WTC11 (cell line): ENCODE data around the gene WDR33. TPM values are rescaled to one million over a fixed set of nuclear protein-coding genes. Genes with fewer than 3 reads are reported as not detected.

Source experiments
- ATAC-seq: fragments of 200-7000 bp; cut with Tn5 transposase; 2 replicates; pipeline ENCODE4 v1.10.0; 2021; ENCODE audit warnings: mild to moderate bottlenecking, moderate library complexity
- CTCF ChIA-PET: fragments of 300-600 bp; sonication (Branson Sonifier 250); formaldehyde crosslinking; loops from one replicate; lab custom pipeline; 2021; ENCODE audit warnings: antibody characterized with exemption; lab: Charles Lee
- POLR2A ChIA-PET: fragments of 350-600 bp; sonication (Branson Sonifier 250); formaldehyde crosslinking; loops from one replicate; lab custom pipeline; 2021; ENCODE audit warnings: antibody characterized with exemption; lab: Charles Lee
- DNase-seq: peaks from one replicate; pipeline ENCODE4 v3.0.0; 2021; ENCODE audit warnings: low spot score
- H3K27ac Mint-ChIP-seq: 2 replicates; pipeline ENCODE4 v1.8.0; 2021; ENCODE audit warnings: mixed read lengths
- H3K27me3 Mint-ChIP-seq: 2 replicates; pipeline ENCODE4 v1.8.0; 2021; ENCODE audit warnings: low read depth, mild to moderate bottlenecking, moderate library complexity, mixed read lengths
- H3K36me3 Mint-ChIP-seq: 2 replicates; pipeline ENCODE4 v1.8.0; 2021; ENCODE audit warnings: mixed read lengths
- H3K4me1 Mint-ChIP-seq: 2 replicates; pipeline ENCODE4 v1.8.0; 2022; ENCODE audit warnings: mixed read lengths
- H3K4me3 Mint-ChIP-seq: 2 replicates; pipeline ENCODE4 v1.8.0; 2021; ENCODE audit warnings: mild to moderate bottlenecking, moderate library complexity, mixed read lengths
- H3K9me3 Mint-ChIP-seq: 2 replicates; pipeline ENCODE4 v1.8.0; 2021; ENCODE audit warnings: mixed read lengths
- ATF1 ChIP-seq: sonication (generic); formaldehyde crosslinking; IDR thresholded peaks from 2 replicates; pipeline ENCODE4 v1.8.1; 2023; ENCODE audit warnings: mild to moderate bottlenecking, moderate library complexity, missing genetic modification reagents
- CBFB ChIP-seq: sonication (generic); formaldehyde crosslinking; IDR thresholded peaks from 2 replicates; pipeline ENCODE4 v1.8.1; 2022; ENCODE audit warnings: mild to moderate bottlenecking, low read depth, missing genetic modification reagents
- CREM ChIP-seq: sonication (generic); formaldehyde crosslinking; IDR thresholded peaks from 2 replicates; pipeline ENCODE4 v1.8.1; 2022; ENCODE audit warnings: mild to moderate bottlenecking, missing genetic modification reagents, moderate library complexity
- FOXJ3 ChIP-seq: sonication (generic); formaldehyde crosslinking; IDR thresholded peaks from 2 replicates; pipeline ENCODE4 v1.9.0; 2021; ENCODE audit warnings: missing genetic modification reagents, mild to moderate bottlenecking, borderline replicate concordance
- GRHL2 ChIP-seq: fragments of 250-450 bp; sonication (Bioruptor Pico); IDR thresholded peaks from 2 replicates; pipeline ENCODE4 v1.8.0; 2022; ENCODE audit warnings: mild to moderate bottlenecking, moderate library complexity; ENCODE audit not compliant: insufficient replicate concordance, severe bottlenecking
- MXD4 ChIP-seq: fragments of 250-450 bp; sonication (Bioruptor Pico); IDR thresholded peaks from 2 replicates; pipeline ENCODE4 v1.8.0; 2021; ENCODE audit warnings: mild to moderate bottlenecking, moderate library complexity, borderline replicate concordance
- NR2C2 ChIP-seq: sonication (generic); formaldehyde crosslinking; IDR thresholded peaks from 2 replicates; pipeline ENCODE4 v1.8.0; 2022; ENCODE audit warnings: mild to moderate bottlenecking, missing genetic modification reagents
- OVOL2 ChIP-seq: fragments of 250-450 bp; sonication (Bioruptor Pico); IDR thresholded peaks from 2 replicates; pipeline ENCODE4 v1.9.0; 2021; ENCODE audit warnings: mild to moderate bottlenecking, borderline replicate concordance
- SOX15 ChIP-seq: fragments of 250-450 bp; sonication (Bioruptor Pico); IDR thresholded peaks from 2 replicates; pipeline ENCODE4 v1.9.0; 2021; ENCODE audit warnings: mild to moderate bottlenecking
- SP1 ChIP-seq: sonication (generic); formaldehyde crosslinking; conservative IDR thresholded peaks from 2 replicates; pipeline ENCODE4 v1.8.1; 2022; ENCODE audit warnings: missing genetic modification reagents
- TEAD1 ChIP-seq: sonication (generic); formaldehyde crosslinking; IDR thresholded peaks from 2 replicates; pipeline ENCODE4 v1.8.0; 2022; ENCODE audit warnings: mild to moderate bottlenecking, missing genetic modification reagents
- ZBTB21 ChIP-seq: sonication (generic); formaldehyde crosslinking; IDR thresholded peaks from 2 replicates; pipeline ENCODE4 v1.8.1; 2023; ENCODE audit warnings: mild to moderate bottlenecking, missing genetic modification reagents, borderline replicate concordance
- ZNF219 ChIP-seq: sonication (generic); formaldehyde crosslinking; IDR thresholded peaks from 2 replicates; pipeline ENCODE4 v1.8.0; 2023; ENCODE audit warnings: missing genetic modification reagents, mild to moderate bottlenecking, borderline replicate concordance
- ZNF263 ChIP-seq: sonication (generic); formaldehyde crosslinking; IDR thresholded peaks from 2 replicates; pipeline ENCODE4 v1.8.1; 2022; ENCODE audit warnings: low read depth, mild to moderate bottlenecking, moderate library complexity, missing genetic modification reagents
- ZNF671 ChIP-seq: fragments of 250-450 bp; sonication (Bioruptor Pico); IDR thresholded peaks from 2 replicates; pipeline ENCODE4 v1.8.0; 2021; ENCODE audit warnings: mild to moderate bottlenecking
- total RNA-seq: library from RNA; stranded (reverse); gene quantifications from 3 replicates; pipeline ENCODE4 v1.2.3, GENCODE V29; 2021
- TF ChIP-seq, protein P1 (sequence below): fragments of 250-450 bp; sonication (Bioruptor Pico); IDR thresholded peaks from 2 replicates; pipeline ENCODE4 v1.8.0; 2021; ENCODE audit warnings: mild to moderate bottlenecking
- TF ChIP-seq, protein P2 (sequence below): sonication (generic); formaldehyde crosslinking; IDR thresholded peaks from 2 replicates; pipeline ENCODE4 v1.8.0; 2022; ENCODE audit warnings: mild to moderate bottlenecking, missing genetic modification reagents
- TF ChIP-seq, protein P3 (sequence below): sonication (generic); formaldehyde crosslinking; IDR thresholded peaks from 2 replicates; pipeline ENCODE4 v1.8.1; 2023; ENCODE audit warnings: mild to moderate bottlenecking, missing genetic modification reagents, moderate library complexity
- TF ChIP-seq, protein P4 (sequence below): sonication (generic); formaldehyde crosslinking; IDR thresholded peaks from 2 replicates; pipeline ENCODE4 v1.8.1; 2023; ENCODE audit warnings: mild to moderate bottlenecking, moderate library complexity, missing genetic modification reagents
- TF ChIP-seq, protein P5 (sequence below): sonication (generic); formaldehyde crosslinking; IDR thresholded peaks from 2 replicates; pipeline ENCODE4 v1.8.0; 2022; ENCODE audit warnings: mild to moderate bottlenecking, missing genetic modification reagents
- TF ChIP-seq, protein P6 (sequence below): sonication (generic); formaldehyde crosslinking; IDR thresholded peaks from 2 replicates; pipeline ENCODE4 v1.8.1; 2022; ENCODE audit warnings: missing genetic modification reagents, borderline replicate concordance
- TF ChIP-seq, protein P7 (sequence below): sonication (generic); formaldehyde crosslinking; conservative IDR thresholded peaks from 2 replicates; pipeline ENCODE4 v1.8.1; 2022; ENCODE audit warnings: mild to moderate bottlenecking, missing genetic modification reagents
- TF ChIP-seq, protein P8 (sequence below): sonication (generic); formaldehyde crosslinking; IDR thresholded peaks from 2 replicates; pipeline ENCODE4 v1.8.1; 2022; ENCODE audit warnings: low read depth, mild to moderate bottlenecking, moderate library complexity, missing genetic modification reagents, borderline replicate concordance

WDR33 gene
- total RNA-seq, 1 experiment from 2014 or later, result 67.1 TPM

DNA sequence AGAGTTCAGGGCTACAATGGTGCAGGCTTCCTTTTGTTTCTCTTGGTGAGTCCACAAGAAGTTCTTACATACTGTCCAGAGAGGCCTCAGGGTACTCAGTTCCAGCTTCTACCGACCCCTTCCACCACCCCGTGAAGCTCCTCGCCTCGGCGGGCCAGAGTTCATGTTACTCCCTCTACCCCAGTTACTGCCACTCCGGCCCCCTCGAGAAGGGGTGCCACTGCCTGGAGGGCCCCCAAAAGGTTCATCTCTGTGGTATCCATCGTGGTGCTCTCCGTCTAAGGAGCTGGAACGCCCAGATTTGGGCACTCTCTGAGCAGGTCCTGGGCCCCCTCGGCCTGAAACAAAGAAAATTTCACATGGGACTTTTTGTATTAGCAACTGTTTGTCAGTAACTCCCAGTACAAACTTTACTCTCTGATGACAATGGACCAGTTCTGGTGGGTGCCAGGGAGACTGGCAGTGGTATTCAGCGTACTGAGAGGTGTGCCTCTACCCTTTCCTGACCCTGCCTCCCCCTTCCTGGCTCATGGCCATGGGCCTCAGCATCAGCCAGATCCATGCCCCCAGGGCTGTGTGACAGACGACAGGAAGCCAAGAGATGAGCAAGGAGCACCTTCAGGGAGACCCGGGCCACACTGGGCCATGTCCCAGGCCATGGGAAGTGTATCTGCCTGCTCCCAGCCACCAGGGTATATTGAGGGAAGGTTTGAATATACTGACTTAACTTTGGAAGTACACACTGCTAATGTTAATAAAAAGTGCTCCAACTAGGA, 104.6 kb downstream of the WDR33 start:
- no peaks in the 10 kb centered on the region; the same call in 1 of the 2 replicates for H3K27me3 Mint-ChIP-seq
- POLR2A ChIA-PET, result interaction anchor here (0.5 kb wide), 1 partner anchor 46 kb away, joined by 5 read pairs; no protein-coding TSS in a partner anchor
- CTCF ChIA-PET, result interaction anchor here (1.4 to 3.1 kb wide), 2 partner anchors 10 to 11 kb away, joined by 5 to 9 read pairs; no protein-coding TSS in a partner anchor
- H3K4me1 Mint-ChIP-seq, result peaks cover 14% of the 10 kb centered on the region
- DNase-seq (no peak), ATAC-seq (no peak)
- H3K36me3 Mint-ChIP-seq, result peaks cover 49% of the 10 kb centered on the region
- H3K4me3 Mint-ChIP-seq, result no peak overlapping the region
- 0 out of 2 replicates have a peak overlapping the region, but pooled peaks have one; percentile 32 for H3K27ac Mint-ChIP-seq
- H3K9me3 Mint-ChIP-seq, result no peaks in the 10 kb centered on the region
- TF ChIP-seq, protein P1, sequence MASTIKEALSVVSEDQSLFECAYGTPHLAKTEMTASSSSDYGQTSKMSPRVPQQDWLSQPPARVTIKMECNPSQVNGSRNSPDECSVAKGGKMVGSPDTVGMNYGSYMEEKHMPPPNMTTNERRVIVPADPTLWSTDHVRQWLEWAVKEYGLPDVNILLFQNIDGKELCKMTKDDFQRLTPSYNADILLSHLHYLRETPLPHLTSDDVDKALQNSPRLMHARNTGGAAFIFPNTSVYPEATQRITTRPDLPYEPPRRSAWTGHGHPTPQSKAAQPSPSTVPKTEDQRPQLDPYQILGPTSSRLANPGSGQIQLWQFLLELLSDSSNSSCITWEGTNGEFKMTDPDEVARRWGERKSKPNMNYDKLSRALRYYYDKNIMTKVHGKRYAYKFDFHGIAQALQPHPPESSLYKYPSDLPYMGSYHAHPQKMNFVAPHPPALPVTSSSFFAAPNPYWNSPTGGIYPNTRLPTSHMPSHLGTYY, result no peak
- TF ChIP-seq CBFB (CRISPR knock-in tag), result no peak
- TF ChIP-seq, protein P2, sequence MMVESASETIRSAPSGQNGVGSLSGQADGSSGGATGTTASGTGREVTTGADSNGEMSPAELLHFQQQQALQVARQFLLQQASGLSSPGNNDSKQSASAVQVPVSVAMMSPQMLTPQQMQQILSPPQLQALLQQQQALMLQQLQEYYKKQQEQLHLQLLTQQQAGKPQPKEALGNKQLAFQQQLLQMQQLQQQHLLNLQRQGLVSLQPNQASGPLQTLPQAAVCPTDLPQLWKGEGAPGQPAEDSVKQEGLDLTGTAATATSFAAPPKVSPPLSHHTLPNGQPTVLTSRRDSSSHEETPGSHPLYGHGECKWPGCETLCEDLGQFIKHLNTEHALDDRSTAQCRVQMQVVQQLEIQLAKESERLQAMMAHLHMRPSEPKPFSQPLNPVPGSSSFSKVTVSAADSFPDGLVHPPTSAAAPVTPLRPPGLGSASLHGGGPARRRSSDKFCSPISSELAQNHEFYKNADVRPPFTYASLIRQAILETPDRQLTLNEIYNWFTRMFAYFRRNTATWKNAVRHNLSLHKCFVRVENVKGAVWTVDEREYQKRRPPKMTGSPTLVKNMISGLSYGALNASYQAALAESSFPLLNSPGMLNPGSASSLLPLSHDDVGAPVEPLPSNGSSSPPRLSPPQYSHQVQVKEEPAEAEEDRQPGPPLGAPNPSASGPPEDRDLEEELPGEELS (CRISPR knock-in tag), result no peak
- no peak for TF ChIP-seq GRHL2
- TF ChIP-seq SOX15, result no peak
- TF ChIP-seq ATF1 (CRISPR knock-in tag), result no peak
- no peak for TF ChIP-seq OVOL2 (CRISPR knock-in tag)
- no peak for TF ChIP-seq TEAD1 (CRISPR knock-in tag)
- TF ChIP-seq, protein P3, sequence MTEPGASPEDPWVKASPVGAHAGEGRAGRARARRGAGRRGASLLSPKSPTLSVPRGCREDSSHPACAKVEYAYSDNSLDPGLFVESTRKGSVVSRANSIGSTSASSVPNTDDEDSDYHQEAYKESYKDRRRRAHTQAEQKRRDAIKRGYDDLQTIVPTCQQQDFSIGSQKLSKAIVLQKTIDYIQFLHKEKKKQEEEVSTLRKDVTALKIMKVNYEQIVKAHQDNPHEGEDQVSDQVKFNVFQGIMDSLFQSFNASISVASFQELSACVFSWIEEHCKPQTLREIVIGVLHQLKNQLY (CRISPR knock-in tag), result no peak
- TF ChIP-seq FOXJ3 (CRISPR knock-in tag), result no peak
- TF ChIP-seq, protein P4, sequence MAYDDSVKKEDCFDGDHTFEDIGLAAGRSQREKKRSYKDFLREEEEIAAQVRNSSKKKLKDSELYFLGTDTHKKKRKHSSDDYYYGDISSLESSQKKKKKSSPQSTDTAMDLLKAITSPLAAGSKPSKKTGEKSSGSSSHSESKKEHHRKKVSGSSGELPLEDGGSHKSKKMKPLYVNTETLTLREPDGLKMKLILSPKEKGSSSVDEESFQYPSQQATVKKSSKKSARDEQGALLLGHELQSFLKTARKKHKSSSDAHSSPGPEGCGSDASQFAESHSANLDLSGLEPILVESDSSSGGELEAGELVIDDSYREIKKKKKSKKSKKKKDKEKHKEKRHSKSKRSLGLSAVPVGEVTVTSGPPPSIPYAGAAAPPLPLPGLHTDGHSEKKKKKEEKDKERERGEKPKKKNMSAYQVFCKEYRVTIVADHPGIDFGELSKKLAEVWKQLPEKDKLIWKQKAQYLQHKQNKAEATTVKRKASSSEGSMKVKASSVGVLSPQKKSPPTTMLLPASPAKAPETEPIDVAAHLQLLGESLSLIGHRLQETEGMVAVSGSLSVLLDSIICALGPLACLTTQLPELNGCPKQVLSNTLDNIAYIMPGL (CRISPR knock-in tag), result no peak
- TF ChIP-seq, protein P5, sequence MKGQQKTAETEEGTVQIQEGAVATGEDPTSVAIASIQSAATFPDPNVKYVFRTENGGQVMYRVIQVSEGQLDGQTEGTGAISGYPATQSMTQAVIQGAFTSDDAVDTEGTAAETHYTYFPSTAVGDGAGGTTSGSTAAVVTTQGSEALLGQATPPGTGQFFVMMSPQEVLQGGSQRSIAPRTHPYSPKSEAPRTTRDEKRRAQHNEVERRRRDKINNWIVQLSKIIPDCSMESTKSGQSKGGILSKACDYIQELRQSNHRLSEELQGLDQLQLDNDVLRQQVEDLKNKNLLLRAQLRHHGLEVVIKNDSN (CRISPR knock-in tag), result no peak
- TF ChIP-seq SP1 (CRISPR knock-in tag), result no peak
- TF ChIP-seq, all 79 proteins: peak for 0

DNA sequence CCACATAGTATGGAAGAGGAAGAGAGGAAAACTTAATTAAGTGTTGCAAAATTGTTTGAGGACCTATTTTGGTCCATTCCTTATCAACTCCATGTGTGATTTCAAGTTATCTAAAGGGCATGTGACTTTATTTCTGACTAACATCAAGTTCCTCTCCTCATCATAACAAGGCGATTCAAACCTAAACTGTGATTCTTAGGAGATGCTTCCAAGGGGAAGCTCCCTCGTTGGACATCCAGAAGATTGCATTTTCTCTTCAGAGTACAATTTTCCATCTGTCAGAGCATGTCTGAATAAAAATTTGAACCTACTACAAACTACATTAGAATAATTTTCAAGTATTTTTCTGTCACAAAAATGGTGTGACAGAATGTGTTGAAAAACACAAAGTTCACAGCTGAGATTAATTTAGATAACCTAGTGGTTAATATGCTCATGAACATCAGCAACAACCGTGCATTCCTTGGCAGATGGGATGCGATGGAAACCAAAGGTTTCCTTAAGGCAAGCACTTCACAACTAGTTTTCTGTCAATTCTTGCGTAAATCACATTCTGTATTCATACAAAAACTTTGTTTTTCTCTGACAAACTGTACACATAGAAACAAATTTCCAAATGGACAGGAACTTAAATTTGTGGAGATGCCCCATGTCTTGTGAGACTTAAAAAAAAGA, 105.4 kb downstream of the WDR33 start:
- ChIA-PET CTCF (interaction anchor here (3.1 kb wide), 1 partner anchor 10 kb away, joined by 9 read pairs; no protein-coding TSS in a partner anchor), POLR2A (interaction anchor here (1.3 kb wide), 1 partner anchor 31 kb away, joined by 4 read pairs; no protein-coding TSS in a partner anchor)
- ATAC-seq (no peak), DNase-seq (no peak)
- Mint-ChIP-seq H3K4me3 (no peak overlapping the region), H3K4me1 (peaks cover 20% of the 10 kb centered on the region), H3K27ac (0 out of 2 replicates have a peak overlapping the region, but pooled peaks have one; percentile 57), H3K36me3 (peaks cover 44% of the 10 kb centered on the region), H3K27me3 (no peaks in the 10 kb centered on the region; the same call in none of the 2 replicates), H3K9me3 (no peaks in the 10 kb centered on the region)
- no peak for TF ChIP-seq MXD4
- no peak for TF ChIP-seq ZNF263 (CRISPR knock-in tag)
- TF ChIP-seq, protein P6, sequence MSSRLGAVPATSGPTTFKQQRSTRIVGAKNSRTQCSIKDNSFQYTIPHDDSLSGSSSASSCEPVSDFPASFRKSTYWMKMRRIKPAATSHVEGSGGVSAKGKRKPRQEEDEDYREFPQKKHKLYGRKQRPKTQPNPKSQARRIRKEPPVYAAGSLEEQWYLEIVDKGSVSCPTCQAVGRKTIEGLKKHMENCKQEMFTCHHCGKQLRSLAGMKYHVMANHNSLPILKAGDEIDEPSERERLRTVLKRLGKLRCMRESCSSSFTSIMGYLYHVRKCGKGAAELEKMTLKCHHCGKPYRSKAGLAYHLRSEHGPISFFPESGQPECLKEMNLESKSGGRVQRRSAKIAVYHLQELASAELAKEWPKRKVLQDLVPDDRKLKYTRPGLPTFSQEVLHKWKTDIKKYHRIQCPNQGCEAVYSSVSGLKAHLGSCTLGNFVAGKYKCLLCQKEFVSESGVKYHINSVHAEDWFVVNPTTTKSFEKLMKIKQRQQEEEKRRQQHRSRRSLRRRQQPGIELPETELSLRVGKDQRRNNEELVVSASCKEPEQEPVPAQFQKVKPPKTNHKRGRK (CRISPR knock-in tag), result no peak
- no peak for TF ChIP-seq ZNF219
- TF ChIP-seq, protein P7, sequence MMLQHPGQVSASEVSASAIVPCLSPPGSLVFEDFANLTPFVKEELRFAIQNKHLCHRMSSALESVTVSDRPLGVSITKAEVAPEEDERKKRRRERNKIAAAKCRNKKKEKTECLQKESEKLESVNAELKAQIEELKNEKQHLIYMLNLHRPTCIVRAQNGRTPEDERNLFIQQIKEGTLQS (CRISPR knock-in tag), result no peak
- TF ChIP-seq, protein P8, sequence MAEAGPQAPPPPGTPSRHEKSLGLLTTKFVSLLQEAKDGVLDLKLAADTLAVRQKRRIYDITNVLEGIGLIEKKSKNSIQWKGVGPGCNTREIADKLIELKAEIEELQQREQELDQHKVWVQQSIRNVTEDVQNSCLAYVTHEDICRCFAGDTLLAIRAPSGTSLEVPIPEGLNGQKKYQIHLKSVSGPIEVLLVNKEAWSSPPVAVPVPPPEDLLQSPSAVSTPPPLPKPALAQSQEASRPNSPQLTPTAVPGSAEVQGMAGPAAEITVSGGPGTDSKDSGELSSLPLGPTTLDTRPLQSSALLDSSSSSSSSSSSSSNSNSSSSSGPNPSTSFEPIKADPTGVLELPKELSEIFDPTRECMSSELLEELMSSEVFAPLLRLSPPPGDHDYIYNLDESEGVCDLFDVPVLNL (CRISPR knock-in tag), result no peak
- no peak for TF ChIP-seq ZNF671 (CRISPR knock-in tag)
- TF ChIP-seq NR2C2 (CRISPR knock-in tag), result no peak
- no peak for TF ChIP-seq CREM (CRISPR knock-in tag)
- TF ChIP-seq ZBTB21 (CRISPR knock-in tag), result no peak
- TF ChIP-seq FOXJ3 (CRISPR knock-in tag), result no peak
